ENCODE data around the gene MTHFD2L.
"Not testable (repeated sequence)": the region's sequence is repeated elsewhere in the genome, so short reads cannot be mapped to it uniquely, and the experiment has no call there.

The MTHFD2L gene

GRCh38 chr4:74311696-74312313 is 153.9 kb downstream of the MTHFD2L start:
- DNase-seq = peak; percentile 58

- DNase-seq = no peak
Observed at GRCh38 chr4:74314329-74314728, 156.4 kb downstream of the MTHFD2L start.

DNA sequence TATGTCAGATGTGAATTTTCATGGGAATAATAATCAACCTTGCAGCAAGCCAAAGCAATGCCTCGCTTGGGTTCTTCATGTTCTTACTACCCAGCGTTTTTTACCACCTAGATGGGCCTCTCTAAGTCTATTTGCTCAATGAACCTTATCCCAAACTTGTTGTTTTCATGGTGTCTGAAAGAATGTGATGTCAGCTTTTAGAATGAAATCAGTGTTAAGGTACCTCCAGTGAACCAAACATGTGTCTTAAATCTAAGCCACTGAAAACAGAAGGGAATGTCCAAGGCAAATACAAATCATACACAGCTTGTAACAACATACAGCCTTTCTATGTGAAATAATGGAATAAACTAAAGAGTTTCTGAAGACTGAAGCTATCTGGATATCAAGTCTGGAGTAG is 157.0 kb downstream of the MTHFD2L start:
- no peak for DNase-seq

DNA sequence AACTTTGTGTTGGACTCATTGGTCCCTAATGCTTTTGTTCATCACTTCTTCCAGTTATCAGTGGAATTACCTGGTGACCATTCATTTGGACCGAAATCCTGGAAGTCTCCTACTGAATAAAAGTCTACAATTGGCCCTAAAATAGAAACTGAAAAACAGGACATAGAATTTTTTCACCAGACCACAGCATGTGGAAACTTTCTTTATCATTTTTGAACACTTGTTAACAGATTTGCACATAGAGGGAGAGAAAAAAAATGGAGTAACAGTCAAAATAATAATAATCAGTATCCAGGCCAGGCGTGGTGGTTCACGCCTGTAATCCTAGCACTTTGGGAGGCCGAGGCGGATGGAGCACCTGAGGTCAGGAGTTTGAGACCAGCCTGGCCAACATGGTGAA is 157.5 kb downstream of the MTHFD2L start:
- no peak for DNase-seq

- DNase-seq = peak; percentile 16
Observed at GRCh38 chr4:74316397-74316796, 158.5 kb downstream of the MTHFD2L start.

DNA sequence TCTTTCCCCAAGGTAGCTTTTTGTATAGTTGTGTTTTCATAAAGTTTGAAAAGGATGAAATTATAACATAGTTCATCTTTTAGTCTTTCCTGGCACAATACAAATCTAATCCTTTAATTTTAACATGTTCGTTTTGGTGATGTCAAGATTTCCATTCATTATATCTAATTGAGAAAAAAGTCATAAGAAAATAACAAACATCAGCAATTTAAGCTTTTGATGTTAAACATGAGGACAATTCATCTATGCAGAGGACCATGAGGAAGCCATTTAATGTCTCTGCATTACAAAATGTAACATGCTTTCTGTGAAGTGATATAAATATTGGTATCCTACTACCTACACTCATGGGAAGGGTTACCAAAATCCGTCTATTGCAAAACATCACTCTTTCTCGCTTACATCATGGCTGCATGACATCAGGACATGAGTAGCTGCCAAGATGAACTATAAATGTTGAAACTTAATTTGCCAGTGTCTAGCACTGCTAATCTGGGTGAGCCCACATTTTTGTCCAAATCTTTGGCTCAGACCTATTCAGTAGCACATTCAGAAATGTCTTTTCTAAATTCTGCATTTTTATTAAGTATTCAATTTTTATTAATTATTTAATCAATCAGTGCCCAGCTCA is 159.8 kb downstream of the MTHFD2L start:
- DNase-seq = peak; percentile 13

- no peak for DNase-seq
Observed at GRCh38 chr4:74318276-74318675, 160.4 kb downstream of the MTHFD2L start.

DNA sequence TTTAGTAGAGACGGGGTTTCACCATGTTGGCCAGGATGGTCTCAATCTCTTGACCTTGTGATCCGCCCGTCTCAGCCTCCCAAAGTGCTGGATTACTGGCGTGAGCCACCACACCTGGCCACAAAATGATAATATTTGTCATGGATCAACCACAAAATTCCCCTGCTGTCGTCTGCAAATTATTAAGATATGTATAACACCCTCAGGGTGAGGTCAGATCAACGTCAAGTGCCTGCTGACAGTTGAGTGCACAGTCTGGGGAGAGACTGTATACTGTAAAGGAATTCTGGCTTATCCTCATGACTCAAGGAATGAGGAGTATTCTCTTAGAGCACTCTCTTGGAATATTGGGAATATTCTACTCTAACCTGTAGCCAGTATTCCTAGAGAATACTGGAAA is 161.6 kb downstream of the MTHFD2L start:
- DNase-seq = peak; percentile 57

DNA sequence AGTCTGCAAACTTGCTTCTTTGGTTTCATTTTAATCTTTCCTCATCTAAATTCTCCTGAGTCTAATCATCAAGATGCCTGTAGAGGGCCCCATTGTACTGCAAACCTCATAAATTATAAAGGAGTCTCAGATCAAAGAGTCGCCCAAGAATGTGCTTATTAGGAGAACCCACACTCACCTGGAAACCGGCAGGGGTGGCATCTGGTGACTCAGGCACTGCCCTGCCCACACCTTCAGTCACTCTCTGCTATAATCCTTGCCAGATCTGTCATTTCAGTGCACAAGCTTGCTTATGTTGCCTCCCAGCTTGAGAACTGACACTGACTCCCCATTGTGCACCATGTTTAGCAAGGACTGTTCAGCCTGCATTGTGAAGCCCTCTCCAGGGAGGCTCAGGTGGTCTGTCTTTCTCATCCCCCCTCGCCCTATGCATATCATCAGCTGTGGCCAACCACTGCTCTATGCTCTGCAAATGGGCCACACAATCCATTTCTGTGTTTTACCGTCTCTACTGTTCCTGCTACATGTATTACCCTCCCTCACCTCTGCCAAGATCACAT is 162.7 kb downstream of the MTHFD2L start:
- DNase-seq = peak; percentile 55

DNA sequence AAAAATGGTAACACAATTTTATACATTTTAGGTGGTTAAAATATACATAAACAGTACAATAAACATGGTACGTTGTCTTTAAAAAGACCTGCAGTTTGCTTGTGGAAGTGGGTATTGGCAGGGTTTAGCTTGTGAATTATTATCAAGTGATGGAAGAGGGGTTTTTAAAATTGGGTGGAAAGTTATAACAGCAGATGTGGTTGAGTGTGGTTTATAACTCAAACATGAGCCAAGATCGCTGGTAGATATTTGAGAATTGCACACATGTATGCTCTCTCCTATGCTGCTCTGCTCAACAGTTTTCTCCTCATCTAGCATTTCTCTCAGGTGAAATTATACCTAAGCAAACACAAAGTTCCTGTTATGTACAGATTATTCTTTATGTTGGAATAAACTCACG is 164.4 kb downstream of the MTHFD2L start:
- DNase-seq = no peak

GRCh38 chr4:74323663-74324062 is 165.7 kb downstream of the MTHFD2L start:
- DNase-seq = no peak

DNA sequence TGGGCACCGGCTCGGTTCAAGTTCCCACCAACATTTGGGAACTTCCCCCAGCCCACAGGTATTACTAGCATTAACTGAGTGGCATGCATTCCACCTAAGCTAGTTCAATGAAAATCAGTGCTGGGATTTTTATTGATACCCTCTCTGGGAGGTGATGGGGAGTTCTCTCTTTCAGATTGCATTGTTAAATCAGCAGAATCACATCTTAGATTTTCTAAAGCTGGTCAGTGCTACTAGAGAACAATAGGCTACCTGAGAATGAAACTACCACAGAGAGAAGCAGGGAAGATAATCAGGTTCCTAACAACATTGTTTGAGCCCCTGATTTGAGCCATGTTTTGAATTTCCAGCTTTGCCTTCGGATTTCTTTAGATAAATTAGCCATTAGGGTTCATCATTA is 166.3 kb downstream of the MTHFD2L start:
- DNase-seq = no peak

DNA sequence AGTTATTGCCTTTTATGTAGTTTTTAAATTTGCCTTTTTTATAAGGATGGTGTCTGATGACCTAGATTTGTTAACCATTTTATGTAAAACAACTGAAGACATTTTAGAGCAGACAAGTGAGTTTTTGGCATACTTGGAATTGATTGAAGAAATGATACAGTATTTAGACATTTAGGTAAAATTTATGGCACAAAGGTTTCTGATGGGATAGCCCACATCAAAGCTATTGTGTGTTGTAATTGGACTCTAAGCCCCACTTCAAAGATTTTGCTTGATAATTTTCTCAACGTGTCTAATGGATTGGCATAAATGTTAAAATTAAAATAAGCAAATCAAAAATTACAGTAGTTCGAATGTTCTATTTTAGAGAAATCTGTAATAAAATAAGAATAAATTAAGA is 168.0 kb downstream of the MTHFD2L start:
- DNase-seq = no peak

GRCh38 chr4:74327762-74328161 is 169.8 kb downstream of the MTHFD2L start:
- DNase-seq = peak; percentile 66

- DNase-seq = no peak
Observed at GRCh38 chr4:74328501-74328900, 170.6 kb downstream of the MTHFD2L start.

- no peak for DNase-seq
Observed at GRCh38 chr4:74329307-74329706, 171.4 kb downstream of the MTHFD2L start.

DNA sequence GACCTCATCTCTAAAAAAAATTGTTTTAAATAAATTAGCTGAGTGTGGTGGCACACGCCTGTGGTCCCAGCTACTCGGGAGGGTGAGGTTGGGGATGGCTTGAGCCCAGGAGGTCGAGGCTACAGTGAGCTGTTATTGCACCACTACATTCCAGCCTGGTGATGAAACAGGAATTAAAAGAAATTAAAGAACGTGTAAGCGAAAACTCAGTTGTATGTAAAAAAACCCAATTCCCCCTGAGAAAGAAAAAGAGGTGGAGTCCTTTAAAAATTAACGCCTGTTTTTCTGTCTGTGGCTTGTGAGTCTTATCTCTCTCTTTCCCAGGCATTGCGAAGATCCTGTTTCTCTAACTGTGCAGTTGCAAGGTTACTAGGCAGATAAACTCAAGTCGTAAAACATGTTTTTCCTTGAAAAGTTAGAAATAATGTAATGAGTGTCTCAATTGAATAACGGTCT is 172.4 kb downstream of the MTHFD2L start:
- peak; percentile 3 for DNase-seq

GRCh38 chr4:74331252-74331651 is 173.3 kb downstream of the MTHFD2L start:
- no peak for DNase-seq

GRCh38 chr4:74331944-74332343 is 174.0 kb downstream of the MTHFD2L start:
- no peak for DNase-seq

GRCh38 chr4:74334636-74335035 is 176.7 kb downstream of the MTHFD2L start:
- no peak for DNase-seq

GRCh38 chr4:74335341-74336021 is 177.6 kb downstream of the MTHFD2L start:
- no peak for DNase-seq

DNA sequence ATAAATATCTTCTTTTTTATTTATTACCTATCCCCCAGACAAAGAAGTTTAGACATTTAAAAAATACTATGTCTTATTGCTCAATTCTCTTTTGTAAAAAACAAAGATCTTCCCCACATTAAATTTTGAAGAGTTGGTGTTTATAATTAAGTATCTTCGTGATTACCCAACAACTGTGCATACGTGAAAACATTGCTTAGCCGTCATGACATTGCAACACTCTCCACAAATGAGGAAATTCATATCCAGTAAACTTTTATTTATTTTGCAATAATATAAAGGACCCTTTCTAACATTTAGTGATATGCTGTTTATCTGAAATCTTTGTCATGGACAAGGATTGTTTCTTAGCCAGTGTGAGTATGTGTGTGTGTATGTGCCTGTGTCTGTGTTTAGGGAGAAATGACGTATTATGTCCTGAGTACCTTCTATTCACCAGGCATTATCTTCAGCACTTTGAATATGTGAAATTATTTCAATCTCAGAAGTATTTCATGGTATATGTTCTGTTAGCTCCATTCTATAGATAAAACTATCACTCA is 180.9 kb downstream of the MTHFD2L start:
- no peak for DNase-seq

GRCh38 chr4:74339501-74339900 is 181.6 kb downstream of the MTHFD2L start:
- no peak for DNase-seq

DNA sequence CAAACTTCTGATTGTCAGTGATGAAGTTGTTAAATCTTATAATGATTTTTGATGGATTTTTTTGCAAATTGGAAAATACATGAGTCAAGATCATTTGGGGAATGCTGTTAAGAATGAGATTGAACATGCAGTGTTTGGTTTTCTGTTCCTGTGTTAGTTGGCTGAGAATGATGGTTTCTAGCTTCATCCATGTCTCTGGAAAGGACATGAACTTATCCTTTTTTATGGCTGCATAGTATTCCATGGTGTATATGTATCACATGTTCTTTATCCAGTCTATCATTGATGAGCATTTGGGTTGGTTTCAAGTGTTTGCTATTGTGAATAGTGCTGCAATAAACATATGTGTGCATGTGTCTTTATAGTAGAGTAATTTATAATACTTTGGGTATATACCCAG is 182.5 kb downstream of the MTHFD2L start:
- DNase-seq = not testable (repeated sequence)

All from fibroblast of skin of right biceps (primary cell).